IPS-20b (cell line): ENCODE results near the gene CRAMP1.
"Not testable (repeated sequence)": the region's sequence is repeated elsewhere in the genome, so short reads cannot be mapped to it uniquely, and the experiment has no call there.

Experiments used
- H3K27ac ChIP-seq: one replicate; pipeline ENCODE4 v1.5.1; 2013; ENCODE audit warnings: low read length
- H3K27me3 ChIP-seq: 2 replicates; pipeline ENCODE4 v1.6.1; 2013; ENCODE audit warnings: mild to moderate bottlenecking, low read length, inconsistent platforms; ENCODE audit not compliant: insufficient read depth
- H3K36me3 ChIP-seq: 2 replicates; pipeline ENCODE4 v1.6.1; 2013; ENCODE audit warnings: low read depth, mild to moderate bottlenecking, inconsistent platforms, low read length, moderate library complexity; ENCODE audit not compliant: insufficient read depth
- H3K4me1 ChIP-seq: 2 replicates; pipeline ENCODE4 v1.6.1; 2013; ENCODE audit warnings: mild to moderate bottlenecking, control low read depth, inconsistent platforms, low read length, moderate library complexity; ENCODE audit not compliant: insufficient read depth
- H3K4me3 ChIP-seq: 2 replicates; pipeline ENCODE4 v1.5.1; 2013; ENCODE audit warnings: mild to moderate bottlenecking, low read length, inconsistent platforms
- H3K9ac ChIP-seq: 2 replicates; pipeline ENCODE4 v1.6.1; 2013; ENCODE audit warnings: low read depth, mild to moderate bottlenecking, inconsistent platforms, low read length, moderate library complexity
- H3K9me3 ChIP-seq: 2 replicates; pipeline ENCODE4 v1.6.1; 2013; ENCODE audit warnings: mild to moderate bottlenecking, low read depth, low read length, inconsistent platforms; ENCODE audit not compliant: insufficient read depth

Gene CRAMP1

GRCh38 chr16:1709356-1709755 is 97.2 kb downstream of the CRAMP1 start:
- Histone ChIP-seq H3K9ac (no peak overlapping the region), H3K9me3 (no peaks in the 10 kb centered on the region), H3K4me3 (no peak overlapping the region), H3K36me3 (no peaks in the 10 kb centered on the region), H3K27me3 (no peaks in the 10 kb centered on the region), H3K27ac (no peak overlapping the region), H3K4me1 (peaks cover 20% of the 10 kb centered on the region; the same call in 1 of the 2 replicates)

GRCh38 chr16:1710811-1711507 is 98.8 kb downstream of the CRAMP1 start:
- Histone ChIP-seq H3K9ac (no peak overlapping the region; the same call in 1 of the 2 replicates), H3K9me3 (no peaks in the 10 kb centered on the region), H3K36me3 (no peaks in the 10 kb centered on the region), H3K27me3 (no peaks in the 10 kb centered on the region), H3K4me3 (no peak overlapping the region), H3K4me1 (peaks cover 23% of the 10 kb centered on the region; the same call in 1 of the 2 replicates), H3K27ac (no peak overlapping the region)

GRCh38 chr16:1712791-1713261 is 100.7 kb downstream of the CRAMP1 start:
- Histone ChIP-seq H3K9ac (no peak overlapping the region), H3K27ac (no peak overlapping the region), H3K4me3 (no peak overlapping the region), H3K9me3 (no peaks in the 10 kb centered on the region), H3K36me3 (no peaks in the 10 kb centered on the region), H3K27me3 (no peaks in the 10 kb centered on the region), H3K4me1 (peaks cover 19% of the 10 kb centered on the region; the same call in 1 of the 2 replicates)

- Histone ChIP-seq H3K36me3 (no peaks in the 10 kb centered on the region), H3K4me3 (no peak overlapping the region), H3K27me3 (no peaks in the 10 kb centered on the region), H3K9me3 (no peaks in the 10 kb centered on the region), H3K4me1 (peaks cover 19% of the 10 kb centered on the region; the same call in 1 of the 2 replicates), H3K9ac (peak overlapping the region; percentile 34; the same call in 1 of the 2 replicates), H3K27ac (no peak overlapping the region)
Measured at GRCh38 chr16:1713331-1713730, 101.2 kb downstream of the CRAMP1 start.

- Histone ChIP-seq H3K4me1 (peaks cover 19% of the 10 kb centered on the region; the same call in 1 of the 2 replicates), H3K9ac (peak overlapping the region; percentile 34; the same call in 1 of the 2 replicates), H3K9me3 (no peaks in the 10 kb centered on the region), H3K4me3 (no peak overlapping the region), H3K36me3 (no peaks in the 10 kb centered on the region), H3K27me3 (no peaks in the 10 kb centered on the region), H3K27ac (no peak overlapping the region)
Measured at GRCh38 chr16:1713933-1714332, 101.8 kb downstream of the CRAMP1 start.

GRCh38 chr16:1715220-1715619 is 103.1 kb downstream of the CRAMP1 start:
- no peaks in the 10 kb centered on the region for H3K36me3 ChIP-seq
- H3K9ac ChIP-seq: no peak overlapping the region; the same call in 1 of the 2 replicates
- H3K9me3 ChIP-seq: no peaks in the 10 kb centered on the region
- H3K4me3 ChIP-seq: no peak overlapping the region
- H3K27me3 ChIP-seq: no peaks in the 10 kb centered on the region
- H3K27ac ChIP-seq: no peak overlapping the region
- H3K4me1 ChIP-seq: peaks cover 19% of the 10 kb centered on the region; the same call in 1 of the 2 replicates

GRCh38 chr16:1718236-1718635 is 106.1 kb downstream of the CRAMP1 start:
- not testable (repeated sequence) for H3K27ac ChIP-seq, H3K27me3 ChIP-seq, H3K36me3 ChIP-seq, H3K9me3 ChIP-seq, H3K9ac ChIP-seq, H3K4me3 ChIP-seq
- peaks cover 14% of the 10 kb centered on the region; the same call in 1 of the 2 replicates for H3K4me1 ChIP-seq

GRCh38 chr16:1719559-1720229 is 107.5 kb downstream of the CRAMP1 start:
- not testable (repeated sequence) for H3K9me3 ChIP-seq, H3K4me1 ChIP-seq, H3K4me3 ChIP-seq, H3K27ac ChIP-seq, H3K9ac ChIP-seq, H3K27me3 ChIP-seq, H3K36me3 ChIP-seq

GRCh38 chr16:1721372-1721771 is 109.2 kb downstream of the CRAMP1 start:
- Histone ChIP-seq H3K27ac (no peak overlapping the region), H3K4me1 (no peaks in the 10 kb centered on the region), H3K27me3 (no peaks in the 10 kb centered on the region), H3K36me3 (peaks cover 5% of the 10 kb centered on the region; the same call in 1 of the 2 replicates), H3K9me3 (no peaks in the 10 kb centered on the region), H3K4me3 (no peak overlapping the region), H3K9ac (no peak overlapping the region)

GRCh38 chr16:1723450-1724147 is 111.4 kb downstream of the CRAMP1 start:
- no peaks in the 10 kb centered on the region for H3K27me3 ChIP-seq
- H3K4me3 ChIP-seq: no peak overlapping the region
- peaks cover 5% of the 10 kb centered on the region; the same call in 1 of the 2 replicates for H3K36me3 ChIP-seq
- H3K4me1 ChIP-seq: no peaks in the 10 kb centered on the region
- no peaks in the 10 kb centered on the region for H3K9me3 ChIP-seq
- no peak overlapping the region for H3K27ac ChIP-seq
- no peak overlapping the region for H3K9ac ChIP-seq

GRCh38 chr16:1724491-1724890 is 112.3 kb downstream of the CRAMP1 start:
- no peak overlapping the region for H3K9ac ChIP-seq
- peaks cover 10% of the 10 kb centered on the region; the same call in 1 of the 2 replicates for H3K36me3 ChIP-seq
- H3K9me3 ChIP-seq: no peaks in the 10 kb centered on the region
- no peaks in the 10 kb centered on the region for H3K27me3 ChIP-seq
- no peak overlapping the region for H3K4me3 ChIP-seq
- H3K27ac ChIP-seq: no peak overlapping the region
- H3K4me1 ChIP-seq: no peaks in the 10 kb centered on the region
